Thyroid gland (tissue), 4 donors: Measurements from ENCODE around the gene RBMX2. TPM values are rescaled to one million over a fixed set of nuclear protein-coding genes. Genes with fewer than 3 reads are reported as not detected.

Experiments used
- DNase-seq, 2 donors: peaks; one replicate each; pipeline ENCODE4 v3.0.0-alpha.2; 2019
- H3K27ac ChIP-seq, 3 donors: fragments of 200-600 bp; sonication (generic); 1 replicate in 2 of 3; 2 replicates in 1 of 3; pipeline ENCODE4 v1.5.1; 2016 to 2019; ENCODE audit warnings: mild to moderate bottlenecking in 1 of 3, moderate library complexity in 1 of 3
- H3K27me3 ChIP-seq: fragments of 200-600 bp; sonication (generic); one replicate; pipeline ENCODE4 v1.5.1; 2019
- H3K36me3 ChIP-seq, 2 donors: fragments of 200-600 bp; sonication (generic); one replicate each; pipeline ENCODE4 v1.5.1; 2016 to 2019
- H3K4me1 ChIP-seq, 2 donors: fragments of 200-600 bp; sonication (generic); one replicate each; pipeline ENCODE4 v1.5.1; 2017 to 2019
- H3K4me3 ChIP-seq, 3 donors: fragments of 200-600 bp; sonication (generic); replicated peaks in 1 of 3; 1 replicate in 2 of 3; 2 replicates in 1 of 3; pipeline ENCODE4 v1.5.1; 2016; ENCODE audit warnings: mild to moderate bottlenecking in 1 of 3
- H3K9me3 ChIP-seq: fragments of 200-600 bp; sonication (generic); one replicate; pipeline ENCODE4 v1.5.1; 2017
- POLR2A ChIP-seq, 2 donors: fragments of 450-650 bp; IDR thresholded peaks; one replicate each; pipeline ENCODE4 v1.6.1; 2017; ENCODE audit warnings: antibody characterized with exemption in 2 of 2, mild to moderate bottlenecking in 2 of 2, moderate library complexity in 1 of 2
- WGBS, 2 donors: methylation state at CpG; one replicate each; pipeline ENCODE4 v1.1.5; 2017; 5-methylcytosine and 5-hydroxymethylcytosine counted together
- intact Hi-C: fragments of 100-400 bp; cut with DNase I; formaldehyde crosslinking; loops from one replicate; pipeline ENCODE4 v1.15.1; 2023
- total RNA-seq, 4 donors: library from RNA; depleted of rRNA; stranded (reverse); fragments of >200 nt; gene quantifications; one replicate each; pipeline ENCODE4 v1.2.3, GENCODE V29; 2016
- TF ChIP-seq, protein P1 (sequence below), 6 experiments: fragments of 200-600 bp in 3 of 6; fragments of 450-650 bp in 3 of 6; sonication (generic) in 3 of 6; IDR thresholded peaks; one replicate each; pipeline ENCODE4 v1.5.1; 2016 to 2019; ENCODE audit warnings: antibody characterized with exemption in 6 of 6, mild to moderate bottlenecking in 2 of 6, inconsistent platforms in 1 of 6, moderate library complexity in 1 of 6

The RBMX2 gene
- total RNA-seq, 4 donors from 2014 or later, result 11.5 to 27.1 (median 14.1) TPM

GRCh38 chrX:130386408-130386808 is 15.4 kb upstream of the RBMX2 start:
- Histone ChIP-seq H3K27me3 (no peaks in the 10 kb centered on the region), H3K4me1 (no peaks in the 10 kb centered on the region), H3K9me3 (no peaks in the 10 kb centered on the region), H3K4me3 (no peak overlapping the region), H3K27ac (no peak overlapping the region), H3K36me3 (no peaks in the 10 kb centered on the region)
- intact Hi-C loops, result no loop called here
- TF ChIP-seq, protein P1, sequence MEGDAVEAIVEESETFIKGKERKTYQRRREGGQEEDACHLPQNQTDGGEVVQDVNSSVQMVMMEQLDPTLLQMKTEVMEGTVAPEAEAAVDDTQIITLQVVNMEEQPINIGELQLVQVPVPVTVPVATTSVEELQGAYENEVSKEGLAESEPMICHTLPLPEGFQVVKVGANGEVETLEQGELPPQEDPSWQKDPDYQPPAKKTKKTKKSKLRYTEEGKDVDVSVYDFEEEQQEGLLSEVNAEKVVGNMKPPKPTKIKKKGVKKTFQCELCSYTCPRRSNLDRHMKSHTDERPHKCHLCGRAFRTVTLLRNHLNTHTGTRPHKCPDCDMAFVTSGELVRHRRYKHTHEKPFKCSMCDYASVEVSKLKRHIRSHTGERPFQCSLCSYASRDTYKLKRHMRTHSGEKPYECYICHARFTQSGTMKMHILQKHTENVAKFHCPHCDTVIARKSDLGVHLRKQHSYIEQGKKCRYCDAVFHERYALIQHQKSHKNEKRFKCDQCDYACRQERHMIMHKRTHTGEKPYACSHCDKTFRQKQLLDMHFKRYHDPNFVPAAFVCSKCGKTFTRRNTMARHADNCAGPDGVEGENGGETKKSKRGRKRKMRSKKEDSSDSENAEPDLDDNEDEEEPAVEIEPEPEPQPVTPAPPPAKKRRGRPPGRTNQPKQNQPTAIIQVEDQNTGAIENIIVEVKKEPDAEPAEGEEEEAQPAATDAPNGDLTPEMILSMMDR (IDR thresholded peaks at IDR 0.05), result no peak
- no peak for TF ChIP-seq POLR2A (IDR thresholded peaks at IDR 0.05)
- no peak for DNase-seq
- WGBS, 2 donors, result 52 to 67% methylated on average over 4 to 5 of the region's 5 CpGs

GRCh38 chrX:130393451-130394074 is 8.2 kb upstream of the RBMX2 start:
- Histone ChIP-seq H3K27me3 (no peaks in the 10 kb centered on the region), H3K4me3 (no peak overlapping the region), H3K27ac (no peak overlapping the region), H3K36me3 (no peaks in the 10 kb centered on the region), H3K4me1 (no peaks in the 10 kb centered on the region), H3K9me3 (no peaks in the 10 kb centered on the region)
- TF ChIP-seq, protein P1 (IDR thresholded peaks at IDR 0.05), result peak in 4 of 6 experiments; percentile 12 to 58 (median 47)
- TF ChIP-seq POLR2A (IDR thresholded peaks at IDR 0.05), result no peak
- peak; percentile 37 to 43 for DNase-seq
- intact Hi-C loops, result loop anchor here (10.0 kb wide), 1 partner anchor 521 kb away; no protein-coding TSS in a partner anchor
- 23 to 32% methylated on average over 5 of the region's 5 CpGs for WGBS, 2 donors

DNA sequence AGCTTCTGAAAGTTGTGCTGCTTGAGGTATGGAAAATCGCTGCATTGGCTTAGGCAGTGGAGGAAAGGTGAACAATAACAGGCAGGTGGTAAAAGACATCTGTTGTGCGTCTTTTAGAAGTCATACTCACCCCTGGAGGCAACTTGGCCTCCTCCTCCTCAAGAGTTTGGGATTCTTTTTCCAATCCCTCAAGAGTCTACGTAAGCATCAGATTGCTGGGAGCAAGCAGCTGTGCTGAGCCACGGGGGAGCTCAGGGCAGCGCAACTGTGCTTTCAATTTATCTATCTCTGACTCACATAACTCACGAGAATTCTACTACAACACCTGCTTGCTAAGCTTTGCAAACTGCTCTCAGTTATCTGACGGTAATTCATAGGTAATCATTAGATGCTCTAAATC is 6.4 kb upstream of the RBMX2 start:
- 58 to 61% methylated on average over 7 of the region's 7 CpGs for WGBS, 2 donors
- Histone ChIP-seq H3K27me3 (no peaks in the 10 kb centered on the region), H3K9me3 (no peaks in the 10 kb centered on the region), H3K4me1 (no peaks in the 10 kb centered on the region), H3K36me3 (no peaks in the 10 kb centered on the region), H3K27ac (no peak overlapping the region), H3K4me3 (no peak overlapping the region)
- intact Hi-C loops, result loop anchor here (10.0 kb wide), 1 partner anchor 519 kb away; no protein-coding TSS in a partner anchor
- DNase-seq, result no peak
- TF ChIP-seq, protein P1 (IDR thresholded peaks at IDR 0.05), result no peak
- TF ChIP-seq POLR2A (IDR thresholded peaks at IDR 0.05), result no peak

DNA sequence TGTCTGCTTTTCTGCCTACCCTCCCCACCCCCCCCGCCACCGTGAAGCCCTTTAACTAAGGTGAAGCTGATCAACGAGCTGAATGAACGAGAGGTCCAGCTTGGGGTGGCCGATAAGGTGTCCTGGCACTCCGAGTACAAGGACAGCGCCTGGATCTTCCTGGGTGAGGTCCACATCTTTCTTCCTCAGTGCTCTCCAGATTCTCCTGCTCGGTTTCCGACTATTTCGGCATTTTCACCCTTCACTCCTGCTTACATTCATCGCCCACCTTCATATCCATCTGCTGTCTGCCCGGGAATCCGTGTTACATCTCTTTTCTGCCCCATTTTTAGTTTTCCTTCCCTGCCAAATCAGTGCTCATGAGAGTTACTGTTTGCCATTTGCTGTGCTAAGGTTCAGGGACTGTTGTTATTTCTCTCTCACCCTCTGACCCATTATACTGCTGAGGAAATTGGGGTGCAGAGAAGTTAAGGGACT is 459 bp downstream of the RBMX2 start:
- no peaks in the 10 kb centered on the region for H3K9me3 ChIP-seq
- DNase-seq, result no peak
- no peaks in the 10 kb centered on the region for H3K36me3 ChIP-seq
- TF ChIP-seq POLR2A (IDR thresholded peaks at IDR 0.05), result no peak
- TF ChIP-seq, protein P1 (IDR thresholded peaks at IDR 0.05), result no peak
- H3K4me3 ChIP-seq, result peak overlapping the region in 2 of 3 donors; percentile 37 to 60
- peak overlapping the region in 2 of 3 donors; percentile 61 to 80 for H3K27ac ChIP-seq
- H3K27me3 ChIP-seq, result no peaks in the 10 kb centered on the region
- 1 to 3% methylated on average over 9 to 11 of the region's 13 CpGs for WGBS, 2 donors
- peaks cover 0 to 7% of the 10 kb centered on the region in 2 donors for H3K4me1 ChIP-seq
- intact Hi-C loops, result no loop called here

DNA sequence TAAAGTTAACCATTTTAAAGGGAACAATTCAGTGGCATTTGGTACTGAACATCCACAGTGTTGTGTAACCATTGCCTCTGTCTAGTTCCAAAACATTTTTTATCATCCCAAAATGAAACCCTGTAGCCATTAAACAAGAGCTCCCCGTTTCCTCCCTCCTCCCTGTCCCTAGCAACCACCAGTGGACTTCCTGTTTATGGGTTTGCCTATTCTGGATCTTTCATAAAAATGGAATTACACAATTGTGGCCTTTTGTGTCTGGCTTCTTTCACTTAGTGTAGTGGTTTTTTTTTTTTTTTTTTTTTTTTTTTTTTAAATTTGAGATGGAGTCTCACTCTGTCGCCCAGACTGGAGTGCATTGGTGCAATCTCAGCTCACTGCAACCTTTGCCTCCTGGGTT is 11.6 kb downstream of the RBMX2 start:
- Histone ChIP-seq H3K4me1 (no peaks in the 10 kb centered on the region), H3K4me3 (no peak overlapping the region), H3K36me3 (peaks cover 0 to 4% of the 10 kb centered on the region in 2 donors), H3K9me3 (no peaks in the 10 kb centered on the region), H3K27me3 (no peaks in the 10 kb centered on the region), H3K27ac (no peak overlapping the region)
- TF ChIP-seq, protein P1 (IDR thresholded peaks at IDR 0.05), result no peak
- TF ChIP-seq POLR2A (IDR thresholded peaks at IDR 0.05), result no peak
- WGBS, 2 donors, result 79 to 89% methylated on average over 2 of the region's 2 CpGs
- intact Hi-C loops, result no loop called here
- DNase-seq, result no peak
